IPS-NIHi11 (cell line): Measurements from ENCODE around the gene CD14.
A peak's percentile ranks its signal among the peaks of the same experiment; 100 is the strongest.
"Not testable (repeated sequence)": the region's sequence is repeated elsewhere in the genome, so short reads cannot be mapped to it uniquely, and the experiment has no call there.

Experiments used
- DNase-seq: peaks from one replicate; pipeline ENCODE4 v3.0.0; 2012; ENCODE audit warnings: mixed read lengths, low spot score

The CD14 gene

DNA sequence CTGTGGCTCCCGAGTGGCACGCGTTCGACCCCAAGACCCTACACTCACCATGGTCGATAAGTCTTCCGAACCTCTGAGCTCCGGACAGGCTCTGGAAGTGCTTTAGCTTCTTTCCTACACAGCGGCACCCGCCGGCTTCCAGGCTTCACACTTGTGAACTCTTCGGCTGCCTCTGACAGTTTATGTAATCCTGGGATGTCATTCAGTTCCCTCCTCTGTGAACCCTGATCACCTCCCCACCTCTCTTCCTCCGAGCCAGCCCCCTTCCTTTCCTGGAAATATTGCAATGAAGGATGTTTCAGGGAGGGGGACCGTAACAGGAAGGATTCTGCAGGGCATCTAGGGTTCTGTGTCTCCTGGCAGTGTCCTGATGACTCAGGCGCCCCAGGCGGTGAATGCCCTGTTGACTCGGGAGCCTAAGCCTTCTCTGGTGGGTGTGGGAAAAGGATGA, at the start of gene CD14:
Gene CD14, minus strand, starts transcription at position 155 of the 451 bp plus-strand sequence. Its CDS starts 104 bp downstream, at position 51.
- no peak for DNase-seq

DNA sequence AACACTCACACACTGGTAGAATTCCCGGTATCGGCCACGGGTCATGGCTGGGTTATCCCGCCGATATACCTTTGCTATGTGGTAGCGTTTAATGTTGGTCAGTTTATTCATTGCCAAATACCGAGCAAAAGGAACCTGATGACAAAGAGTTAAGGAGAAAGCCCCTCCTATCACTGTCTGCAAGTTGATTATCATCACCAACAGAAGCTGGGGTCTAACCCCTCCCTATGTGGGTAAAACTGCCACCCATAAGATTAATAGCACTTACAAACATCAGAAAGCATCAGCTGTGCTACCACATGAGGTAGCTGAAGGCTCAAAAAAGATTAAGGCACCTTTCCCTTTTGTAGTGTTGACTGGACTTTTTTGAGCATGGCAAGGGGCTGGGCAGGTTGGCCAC, 46.0 kb upstream of the CD14 start:
- no peak for DNase-seq

DNA sequence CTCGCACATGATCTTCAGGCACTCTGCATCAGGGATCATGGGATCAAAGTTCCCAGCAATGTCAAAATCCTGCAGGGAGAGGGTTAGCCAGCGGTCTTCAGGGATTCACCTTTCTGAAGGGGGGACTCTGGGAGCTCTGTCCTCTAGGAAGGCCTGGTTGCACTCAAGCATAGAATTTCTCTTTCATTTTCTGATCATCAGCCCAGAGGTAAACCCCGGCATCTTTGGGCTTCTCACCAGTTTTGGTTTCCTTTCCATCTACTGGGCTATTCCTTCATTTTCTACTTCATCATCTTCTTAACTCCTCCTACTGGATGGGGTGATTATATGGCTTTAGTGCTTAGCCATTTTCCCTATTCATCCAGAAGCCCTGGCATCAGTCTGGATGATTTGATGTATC, 45.0 kb upstream of the CD14 start:
- no peak for DNase-seq

DNA sequence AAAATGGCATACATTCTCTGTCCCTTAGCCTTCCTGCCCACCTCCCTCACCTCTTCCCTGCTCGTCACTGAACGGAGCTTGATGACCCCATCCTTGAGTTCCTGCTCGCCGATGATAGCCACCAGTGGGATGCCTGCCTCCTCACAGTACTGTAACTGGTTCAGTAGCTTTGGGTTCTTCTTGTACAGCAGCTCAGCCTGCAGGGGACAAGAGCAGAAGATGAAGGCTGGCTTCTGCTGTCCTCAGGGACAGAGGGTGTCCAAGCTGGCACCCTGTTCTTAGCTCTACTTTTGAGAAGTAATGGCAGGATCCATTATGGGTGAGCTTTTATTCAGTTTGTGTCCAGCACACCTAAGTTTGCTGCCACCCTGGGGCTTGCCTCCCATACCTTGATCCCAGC, 41.7 kb upstream of the CD14 start:
- DNase-seq, result no peak

DNA sequence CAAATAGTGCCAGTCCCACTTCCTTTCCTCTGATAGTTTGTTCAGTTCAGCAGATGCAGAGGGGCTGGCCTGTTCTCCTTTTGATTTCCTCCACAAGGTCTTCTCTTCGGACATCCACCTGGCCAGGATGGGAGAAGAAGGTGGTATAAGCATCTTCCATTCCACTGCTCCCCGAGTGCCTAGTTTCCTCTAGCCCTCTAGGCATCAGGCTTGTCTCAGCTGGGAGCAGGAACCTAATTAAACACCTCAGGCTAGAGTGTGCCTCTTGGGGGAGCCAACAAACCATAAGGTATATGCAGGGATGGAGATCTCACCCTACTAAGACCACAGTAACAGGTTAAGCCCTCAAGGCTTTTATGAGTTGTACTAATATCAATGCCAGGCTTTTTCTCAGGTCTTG, 41.2 kb upstream of the CD14 start:
- no peak for DNase-seq

DNA sequence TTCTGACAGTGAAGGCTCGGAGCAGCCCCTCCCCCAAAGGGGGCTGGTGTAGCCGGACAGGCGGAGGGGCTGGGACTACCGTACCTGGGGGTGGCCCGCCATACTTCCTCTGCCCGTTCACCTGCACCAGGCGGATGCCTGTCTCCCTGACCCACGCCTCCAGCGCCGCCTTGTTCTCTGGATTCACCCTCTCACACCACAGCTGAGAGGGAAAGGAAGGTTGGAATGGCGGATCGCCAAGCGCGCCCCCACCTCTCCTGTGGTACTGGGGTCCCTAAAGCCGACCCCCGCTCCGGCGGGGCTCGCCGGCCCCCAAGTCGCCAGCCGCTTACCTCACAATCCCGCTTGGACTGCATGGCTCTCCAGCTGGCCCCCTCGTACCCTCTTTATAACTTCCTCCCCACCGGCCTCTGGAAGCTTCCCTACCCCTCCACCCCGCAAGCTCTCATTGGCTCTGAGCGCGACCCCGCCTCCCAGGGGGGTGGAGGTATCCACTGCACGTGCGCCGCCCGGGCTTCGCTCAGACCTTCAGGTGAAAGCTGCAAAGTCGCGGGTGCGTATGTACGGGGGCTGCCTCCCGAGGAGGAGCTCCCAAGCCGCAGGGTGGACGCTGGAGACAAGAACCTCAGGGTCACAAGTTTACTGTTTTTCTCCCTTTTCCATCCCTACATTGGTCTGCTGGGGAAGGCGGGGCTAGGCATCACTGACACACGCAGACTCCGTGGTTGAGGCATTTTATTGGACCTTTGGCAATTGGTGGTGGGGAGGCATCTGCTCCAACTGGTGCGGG, 40.4 kb upstream of the CD14 start, which contains the start of gene DND1:
Gene DND1, minus strand, starts transcription at position 390 of the 790 bp plus-strand sequence. Its CDS starts 34 bp downstream, at position 356.
- DNase-seq, result peak; percentile 55

DNA sequence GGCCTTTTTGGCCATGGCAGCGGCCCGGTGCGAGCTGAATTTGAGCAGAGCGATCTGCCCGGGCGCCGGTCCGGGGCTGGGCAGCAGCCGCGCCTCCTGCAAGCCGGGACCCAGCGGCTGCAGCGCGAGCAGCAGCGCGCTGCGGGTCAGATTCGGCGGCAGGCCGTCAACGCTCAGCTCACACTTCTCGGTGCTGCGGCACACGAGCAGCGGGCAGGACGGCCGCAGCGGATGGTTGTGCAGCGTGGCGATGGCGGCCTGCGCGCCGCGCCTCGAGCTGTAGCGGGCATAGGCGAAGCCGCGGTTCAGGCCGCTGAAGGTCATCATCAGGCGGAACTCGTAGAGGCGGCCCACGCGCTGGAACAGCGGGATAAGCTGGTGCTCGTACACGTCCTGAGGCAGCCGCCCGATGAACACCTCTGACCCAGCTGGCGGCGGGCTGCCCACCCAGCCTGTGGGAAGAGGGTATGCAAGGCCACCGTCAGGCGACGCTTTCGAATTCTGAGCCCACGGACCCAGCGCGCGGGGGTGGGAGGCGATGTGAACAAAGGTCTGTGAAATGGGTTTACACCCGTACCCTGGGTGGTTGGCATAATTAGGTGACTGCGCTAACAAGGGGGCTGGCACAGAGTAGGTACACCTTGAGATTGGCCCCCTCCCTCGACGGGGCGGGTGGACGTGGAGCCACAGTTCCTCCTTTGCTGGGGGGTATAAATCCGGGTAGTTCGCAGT, 39.6 kb upstream of the CD14 start:
- DNase-seq, result peak; percentile 22

DNA sequence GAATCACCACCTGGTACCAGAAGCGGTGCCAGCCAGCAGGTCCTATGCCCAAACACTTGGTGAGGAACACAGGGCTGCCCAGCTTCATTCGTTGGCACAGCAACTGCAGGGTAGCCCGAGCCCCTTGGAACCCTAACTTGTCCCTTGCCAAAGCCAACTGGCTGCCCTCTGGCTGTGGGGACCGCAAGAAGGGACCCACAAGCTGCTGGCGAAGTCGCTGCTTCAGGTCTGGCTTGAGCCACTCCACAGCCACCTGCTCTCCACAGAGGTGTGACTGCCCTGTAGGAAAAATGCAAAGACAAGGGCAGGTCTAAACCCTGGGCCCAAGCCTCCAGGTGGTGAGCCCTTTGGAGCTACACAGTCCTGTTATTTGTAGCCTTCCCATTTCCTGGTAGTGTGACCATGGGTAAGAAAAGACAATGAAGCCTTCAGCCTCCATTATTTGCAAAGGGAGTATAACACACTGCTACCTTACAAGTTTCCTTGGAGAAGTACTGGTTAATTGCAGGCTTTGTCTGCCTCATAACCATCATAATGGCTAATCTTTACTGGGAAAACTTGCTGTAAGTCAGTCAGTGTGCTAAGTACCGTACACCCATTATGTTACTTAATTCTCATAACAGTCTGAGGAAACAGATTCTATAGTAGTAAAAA, 38.6 kb upstream of the CD14 start:
- DNase-seq, result no peak

DNA sequence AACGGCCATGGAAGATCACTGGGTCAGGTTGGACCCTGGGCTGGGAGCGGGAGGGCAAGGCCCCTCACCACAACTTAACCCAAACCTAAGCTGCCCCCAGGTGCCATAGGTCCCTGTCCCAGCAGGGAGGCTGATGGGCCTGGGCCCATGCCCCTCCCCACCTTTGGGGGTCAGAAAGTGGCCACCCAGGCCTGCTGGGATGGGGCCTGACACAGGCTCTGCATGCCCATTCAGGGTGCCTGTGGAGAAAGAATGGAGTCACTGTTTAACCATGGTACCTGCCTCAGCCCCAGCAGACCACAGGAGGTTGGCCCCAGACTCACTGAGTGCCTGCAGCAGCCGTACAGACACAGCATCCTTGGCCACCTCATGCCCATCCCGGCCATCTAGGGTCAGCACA, 38.1 kb upstream of the CD14 start:
- DNase-seq, result not testable (repeated sequence)

DNA sequence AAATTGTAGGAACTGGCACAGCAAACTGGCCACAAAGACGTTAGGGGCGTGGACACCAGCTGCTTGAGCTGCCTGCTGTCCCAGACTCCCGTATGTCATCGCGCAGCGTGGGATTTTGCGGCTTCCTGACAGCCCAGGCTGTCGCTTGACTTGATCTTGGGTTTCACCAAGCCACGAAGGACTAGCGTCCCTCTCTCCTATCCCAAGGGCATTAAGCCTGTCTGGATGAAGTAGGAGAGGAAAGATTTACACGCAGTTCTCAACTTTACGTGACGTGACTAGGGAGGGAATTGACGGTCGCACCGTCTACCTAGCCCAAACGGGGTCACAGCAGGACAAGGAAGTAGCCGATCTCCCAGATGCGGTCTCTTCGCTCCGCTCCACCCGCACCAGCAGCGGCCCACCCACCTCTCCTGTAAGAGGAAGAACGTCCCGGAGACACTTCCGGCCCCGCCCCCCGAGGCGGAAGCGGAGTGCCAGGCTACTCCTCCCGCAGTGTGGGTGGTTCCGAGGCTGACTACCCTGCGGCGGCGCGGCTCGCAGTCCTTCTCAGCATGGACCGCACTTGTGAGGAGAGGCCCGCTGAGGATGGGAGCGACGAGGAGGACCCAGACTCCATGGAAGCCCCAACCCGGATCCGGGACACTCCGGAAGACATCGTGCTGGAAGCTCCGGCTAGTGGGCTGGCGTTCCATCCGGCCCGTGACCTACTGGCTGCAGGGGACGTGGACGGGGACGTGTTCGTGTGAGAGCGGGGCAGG, 31.6 kb upstream of the CD14 start, which contains the start of gene WDR55:
Gene WDR55, plus strand, starts transcription at position 546 of the 761 bp plus-strand sequence. Its CDS starts 9 bp downstream, at position 555.
- peak; percentile 97 for DNase-seq

DNA sequence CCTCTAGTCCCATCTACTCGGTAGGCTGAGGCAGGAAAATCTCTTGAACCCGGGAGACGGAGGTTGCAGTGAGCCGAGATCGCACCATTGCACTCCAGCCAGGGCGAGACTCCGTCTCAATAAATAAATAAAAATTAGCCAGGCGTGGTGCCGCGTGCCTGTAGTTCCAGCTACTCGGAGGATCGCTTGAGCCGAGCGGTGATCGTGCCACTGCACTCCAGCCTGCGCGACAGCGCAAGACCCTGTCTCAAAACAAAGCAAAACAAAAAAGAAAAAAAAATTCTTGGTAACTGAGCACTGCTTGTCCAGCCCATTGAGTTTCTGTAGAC, 31.0 kb upstream of the CD14 start:
- no peak for DNase-seq

DNA sequence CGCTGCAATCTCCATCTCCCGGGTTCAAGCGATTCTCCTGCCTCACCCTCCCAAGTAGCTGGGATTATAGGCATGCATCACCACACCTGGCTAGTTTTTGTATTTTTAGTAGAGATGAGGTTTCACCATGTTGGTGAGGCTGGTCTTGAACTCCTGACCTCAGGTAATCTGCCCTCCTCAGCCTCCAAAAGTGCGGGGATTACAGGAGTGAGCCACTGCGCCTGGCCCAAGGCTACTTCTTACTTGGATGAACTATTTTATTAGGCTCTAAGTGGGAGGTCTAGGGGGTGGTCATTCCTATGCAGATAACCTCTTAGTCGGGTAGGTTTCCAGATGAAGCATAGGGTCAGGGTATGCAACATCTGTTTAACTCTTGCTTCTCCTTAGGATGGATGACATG, 27.4 kb upstream of the CD14 start:
- DNase-seq, result not testable (repeated sequence)

DNA sequence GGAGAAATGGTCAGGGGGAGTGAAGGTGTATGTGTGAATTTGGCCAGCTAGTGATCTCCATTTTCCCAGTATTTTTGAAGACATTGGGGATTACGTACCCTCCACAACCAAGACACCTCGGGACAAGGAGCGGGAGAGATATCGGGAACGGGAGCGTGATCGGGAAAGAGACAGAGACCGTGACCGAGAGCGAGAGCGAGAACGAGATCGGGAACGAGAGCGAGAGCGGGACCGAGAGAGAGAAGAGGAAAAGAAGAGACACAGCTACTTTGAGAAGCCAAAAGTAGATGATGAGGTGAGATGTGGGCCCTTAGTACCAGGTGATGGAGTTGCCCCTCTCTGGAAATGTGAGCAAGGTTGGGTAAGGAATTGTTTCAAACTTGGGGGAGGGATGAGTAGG, 25.9 kb upstream of the CD14 start:
- DNase-seq, result no peak

DNA sequence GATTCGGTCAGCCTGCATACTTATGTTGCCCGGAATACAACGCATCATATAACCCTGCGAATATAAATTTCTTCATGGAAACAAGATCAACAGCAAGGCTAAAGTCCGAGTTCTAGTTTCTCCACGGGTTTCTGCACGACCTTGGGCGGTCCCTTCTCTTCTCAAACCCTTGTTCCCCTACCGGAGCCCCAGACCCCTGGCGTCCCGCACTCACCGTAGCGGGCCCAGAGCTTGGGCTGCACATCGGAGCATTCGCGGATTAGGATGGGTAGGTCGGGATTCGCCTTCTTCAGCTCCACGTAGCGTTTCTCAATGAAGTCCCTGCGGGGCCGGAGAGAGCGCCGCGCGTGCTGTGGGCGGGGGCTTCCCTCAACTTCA, 14.1 kb upstream of the CD14 start:
- DNase-seq, result no peak

DNA sequence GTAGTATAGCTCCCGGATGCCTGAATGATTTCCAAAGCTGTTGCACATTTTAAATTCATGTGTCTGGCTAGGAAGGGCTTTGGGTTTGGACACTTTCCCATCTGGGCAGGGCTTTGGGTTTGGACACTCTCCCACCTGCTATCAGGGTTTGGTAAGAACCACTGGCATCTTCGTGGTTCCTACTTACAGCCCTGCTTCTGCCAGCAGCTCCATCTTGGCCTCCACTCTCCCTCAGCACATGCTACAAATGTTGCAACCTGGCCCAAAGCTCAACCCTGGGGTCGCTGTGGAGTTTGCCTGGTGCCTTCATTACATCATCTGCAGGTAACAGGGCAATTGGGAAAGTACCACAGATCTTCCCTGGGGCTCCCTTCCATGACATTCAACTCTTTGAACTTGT, 9.7 kb upstream of the CD14 start:
- DNase-seq, result no peak

DNA sequence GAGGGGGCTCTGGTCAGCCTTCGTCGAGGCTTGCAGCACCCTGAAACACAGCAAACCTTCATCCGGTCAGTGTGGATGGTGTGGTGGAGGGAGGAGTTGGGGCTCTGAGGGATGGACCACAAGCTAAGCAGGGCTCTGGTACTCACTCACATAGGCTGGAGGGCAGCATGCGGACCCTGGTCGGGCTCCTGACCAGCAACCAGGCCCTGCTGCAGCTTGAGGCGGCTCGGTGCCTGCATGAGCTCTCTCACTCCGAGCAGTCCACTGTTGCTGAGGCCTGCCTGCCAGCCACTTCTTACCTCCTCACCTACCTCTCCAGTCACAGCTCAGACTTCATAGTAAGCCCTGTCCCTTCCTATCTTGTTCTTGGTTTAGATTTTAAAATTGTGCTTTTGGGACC, 8.7 kb upstream of the CD14 start:
- no peak for DNase-seq

DNA sequence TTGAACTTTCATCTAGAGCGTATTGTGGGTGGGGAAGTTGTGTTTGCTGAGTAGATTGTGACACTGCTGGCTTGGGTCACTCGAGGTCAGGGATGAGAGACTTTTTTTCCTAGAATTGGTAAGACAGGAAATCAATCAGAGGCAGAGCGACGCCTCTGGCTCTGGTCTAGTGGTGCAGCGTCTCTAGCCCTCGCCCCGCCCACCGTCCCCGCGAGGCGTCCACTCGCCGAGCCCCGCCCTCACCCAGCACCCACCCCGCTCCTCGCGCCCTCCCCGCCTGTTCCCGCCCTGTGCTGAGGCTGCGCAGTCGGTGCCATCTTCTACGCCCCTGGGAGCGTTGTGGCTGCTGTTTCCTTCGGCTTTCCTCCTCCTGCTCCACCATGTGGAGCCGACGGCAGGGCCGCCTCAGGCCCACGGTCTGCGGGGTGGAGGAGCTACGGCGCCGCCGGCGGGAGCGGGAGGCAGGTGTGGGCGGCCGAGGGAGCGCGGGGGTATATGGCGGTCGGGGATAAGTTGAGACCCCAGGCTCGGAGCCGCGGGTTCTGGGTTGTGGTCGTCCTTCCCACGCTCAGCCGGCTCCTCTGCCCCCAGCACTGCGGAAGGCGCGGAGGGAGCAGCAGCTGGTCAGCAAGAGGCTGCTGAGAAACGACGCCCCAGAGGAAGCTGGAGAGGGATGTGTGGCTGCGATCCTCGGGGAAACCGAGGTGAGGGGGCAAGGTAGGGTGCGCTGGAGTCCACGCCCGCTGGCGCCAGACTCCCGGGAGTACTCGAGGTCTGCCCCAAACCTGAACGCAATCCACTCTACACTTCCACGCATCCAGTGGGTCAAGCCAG, 6.4 kb upstream of the CD14 start, which contains the start of gene TMCO6:
Gene TMCO6, plus strand, starts transcription at position 304 of the 834 bp plus-strand sequence. Its CDS starts 77 bp downstream, at position 381.
- DNase-seq, result peak; percentile 99

DNA sequence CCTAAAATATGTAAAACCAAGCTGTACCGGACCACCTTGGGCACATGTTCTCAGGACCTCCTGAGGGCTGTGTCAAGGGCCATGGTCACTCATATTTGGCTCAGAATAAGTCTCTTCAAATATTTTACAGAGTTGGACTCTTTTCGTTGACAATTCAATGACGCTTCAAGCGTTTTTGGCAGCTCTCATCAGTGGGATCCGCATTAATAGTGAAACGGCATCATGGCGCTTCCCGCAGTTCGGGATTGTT, 5.8 kb upstream of the CD14 start:
- not testable (repeated sequence) for DNase-seq

DNA sequence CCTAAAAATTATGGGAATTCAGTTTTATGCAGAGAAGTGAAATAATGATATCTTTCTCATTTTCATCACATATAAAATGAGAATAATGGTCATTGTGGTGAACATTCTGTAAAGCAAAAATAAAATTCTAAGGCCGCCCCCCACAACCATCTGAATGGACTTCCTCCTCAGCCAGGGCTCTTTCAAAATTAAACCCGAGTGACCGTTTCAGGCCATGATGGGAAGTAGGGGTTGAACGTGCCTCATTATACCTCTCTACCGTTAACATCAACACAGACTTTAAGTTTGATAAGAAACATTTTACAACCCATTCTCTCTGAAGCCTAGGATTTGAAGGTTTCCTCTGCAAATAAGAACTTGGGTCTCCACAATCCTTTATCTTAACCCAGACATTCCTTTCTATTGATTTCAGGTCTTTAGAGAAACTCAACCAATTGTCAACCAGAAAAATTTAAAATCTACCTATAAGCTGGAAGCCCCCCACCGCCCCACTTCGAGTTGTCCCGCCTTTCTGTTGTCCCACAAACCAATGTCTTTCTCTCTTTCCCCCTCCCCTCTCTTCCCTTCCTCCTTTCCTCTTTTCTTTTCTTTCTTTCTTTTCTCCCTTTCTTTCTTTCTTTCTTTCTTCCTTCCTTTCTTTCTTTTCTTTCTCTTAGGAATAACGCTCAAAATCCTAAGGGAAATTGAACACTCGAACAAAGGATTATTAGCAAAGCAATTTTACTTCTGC, 4.6 kb upstream of the CD14 start:
- no peak for DNase-seq
